Uterus (tissue), 2 donors: Measurements from ENCODE around the gene TSPAN4.

Experiments used
- CTCF ChIP-seq, 4 experiments: fragments of 200-600 bp in 2 of 4; fragments of 450-650 bp in 2 of 4; sonication (generic) in 2 of 4; IDR thresholded peaks; one replicate each; pipeline ENCODE4 v1.5.1; 2016 to 2019; ENCODE audit warnings: antibody characterized with exemption in 4 of 4, mild to moderate bottlenecking in 2 of 4, moderate library complexity in 1 of 4
- POLR2A ChIP-seq, 2 donors: fragments of 450-650 bp; IDR thresholded peaks; one replicate each; pipeline ENCODE4 v1.6.1; 2016; ENCODE audit warnings: antibody characterized with exemption in 2 of 2, mild to moderate bottlenecking in 1 of 2, moderate library complexity in 1 of 2

- no peak for TF ChIP-seq POLR2A (IDR thresholded peaks at IDR 0.05)
- TF ChIP-seq CTCF (IDR thresholded peaks at IDR 0.05), result no peak
Observed at GRCh38 chr11:884578-885070, 42.0 kb downstream of the TSPAN4 start.
